MV-4-11 (cell line): ENCODE results near the gene NUDT1.

Experiments
- DNase-seq: peaks from one replicate; lab custom pipeline; 2025; lab: John Stamatoyannopoulos, UW

The NUDT1 gene

DNA sequence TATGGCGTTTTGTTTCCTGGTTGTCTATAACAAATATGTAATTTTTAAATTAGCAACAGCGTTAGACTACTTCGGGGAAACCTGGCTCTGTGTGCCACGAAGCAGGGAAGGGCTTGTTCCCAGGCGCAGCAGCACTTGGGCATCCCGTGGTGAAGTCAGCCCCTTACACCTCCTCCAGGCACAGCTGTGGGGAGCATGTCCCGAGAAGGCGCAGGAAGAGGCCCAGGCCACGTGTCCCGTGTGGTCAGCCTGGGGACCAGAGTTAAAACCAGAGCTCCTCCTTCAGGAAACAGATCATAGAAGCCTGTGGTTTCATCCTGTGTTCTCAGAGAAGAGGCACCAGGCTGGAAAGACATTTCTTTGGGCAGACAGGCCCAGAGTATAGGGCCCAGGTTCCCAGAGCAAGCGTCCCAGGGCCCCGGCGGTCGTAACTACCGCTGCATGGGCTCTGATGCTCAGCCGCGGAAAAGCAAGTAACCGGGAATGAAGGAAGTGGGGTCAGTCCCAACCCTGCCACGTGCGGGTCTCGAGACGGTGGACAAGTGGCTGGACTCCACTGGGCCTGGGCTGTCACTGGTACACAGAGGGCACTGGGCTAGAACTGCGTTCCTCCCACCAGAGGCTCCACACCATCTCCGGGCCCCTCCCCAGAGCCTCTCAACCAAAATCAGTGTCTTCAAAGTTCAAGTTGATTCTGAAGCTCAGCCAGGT lies 7.1 kb downstream of the NUDT1 start:
- DNase-seq, result peak; percentile 93

DNA sequence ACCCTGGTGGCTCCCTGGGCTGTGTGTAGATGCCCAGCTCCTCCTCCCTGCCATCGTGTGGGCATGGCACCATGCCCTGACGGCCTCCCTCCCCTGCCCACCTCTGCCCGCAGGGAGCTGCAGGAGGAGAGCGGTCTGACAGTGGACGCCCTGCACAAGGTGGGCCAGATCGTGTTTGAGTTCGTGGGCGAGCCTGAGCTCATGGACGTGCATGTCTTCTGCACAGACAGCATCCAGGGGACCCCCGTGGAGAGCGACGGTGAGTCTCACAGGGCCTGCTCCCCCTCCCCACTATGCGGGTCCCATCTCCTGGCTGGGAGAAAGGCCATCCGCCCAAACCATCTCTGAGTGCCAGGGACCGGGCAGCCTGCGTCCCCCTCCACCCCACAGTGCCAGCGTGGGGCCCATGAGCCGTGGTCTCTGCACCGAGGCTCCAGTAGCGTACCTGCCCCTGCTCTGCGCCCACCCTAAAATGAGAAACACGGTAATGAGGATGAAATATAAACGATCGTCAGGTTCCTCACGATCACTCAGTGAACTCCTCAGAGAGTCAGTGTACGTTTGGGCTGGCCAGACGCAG lies 7.8 kb downstream of the NUDT1 start:
- no peak for DNase-seq

- no peak for DNase-seq
These were observed 9.4 kb downstream of the NUDT1 start for GRCh38 chr7:2251381-2251780.

DNA sequence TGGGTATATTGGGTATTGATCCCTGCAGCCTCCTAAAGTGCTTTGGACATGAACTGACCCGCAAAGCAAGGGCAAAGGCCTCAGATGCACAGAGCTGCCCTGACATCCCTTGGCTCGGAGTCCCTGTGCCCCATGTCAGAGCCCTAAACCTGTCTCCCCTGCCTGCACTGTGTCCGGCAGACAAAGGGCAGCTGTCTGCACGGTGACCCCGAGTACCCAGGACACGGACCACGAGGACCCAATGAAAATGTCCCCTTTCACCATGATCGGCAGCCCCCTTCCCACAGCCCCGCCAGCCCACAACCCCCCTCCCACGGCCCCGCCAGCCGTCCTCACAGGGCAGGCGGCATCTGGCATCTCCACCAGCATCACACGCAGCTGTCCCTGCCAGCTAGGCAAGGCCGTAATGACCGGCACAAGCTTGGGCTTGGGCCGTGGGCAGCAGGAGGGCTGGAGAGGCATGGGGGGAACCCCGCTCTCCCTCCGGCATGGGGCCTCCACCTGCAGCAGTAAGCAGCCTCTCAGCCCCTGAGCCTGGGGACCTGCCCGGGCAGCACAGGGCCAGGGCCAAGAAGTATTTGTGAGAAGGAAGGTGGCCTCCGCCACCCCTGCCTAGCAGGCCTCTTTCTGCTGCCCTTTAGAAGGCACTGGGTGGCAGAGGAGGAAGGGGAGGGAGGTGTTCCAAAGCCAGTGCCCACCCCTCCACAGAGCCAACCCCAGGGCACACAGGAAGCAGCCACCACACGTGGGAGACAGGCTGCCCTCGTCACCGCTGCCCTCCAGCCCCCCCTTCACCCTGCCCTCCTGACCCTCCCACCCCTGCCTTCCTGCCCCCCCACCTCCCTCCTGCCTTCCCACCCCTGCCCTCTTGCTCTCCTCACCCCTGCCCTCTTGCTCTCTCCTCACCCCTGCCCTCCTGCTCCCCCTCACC lies 10.1 kb downstream of the NUDT1 start:
- no peak for DNase-seq

DNA sequence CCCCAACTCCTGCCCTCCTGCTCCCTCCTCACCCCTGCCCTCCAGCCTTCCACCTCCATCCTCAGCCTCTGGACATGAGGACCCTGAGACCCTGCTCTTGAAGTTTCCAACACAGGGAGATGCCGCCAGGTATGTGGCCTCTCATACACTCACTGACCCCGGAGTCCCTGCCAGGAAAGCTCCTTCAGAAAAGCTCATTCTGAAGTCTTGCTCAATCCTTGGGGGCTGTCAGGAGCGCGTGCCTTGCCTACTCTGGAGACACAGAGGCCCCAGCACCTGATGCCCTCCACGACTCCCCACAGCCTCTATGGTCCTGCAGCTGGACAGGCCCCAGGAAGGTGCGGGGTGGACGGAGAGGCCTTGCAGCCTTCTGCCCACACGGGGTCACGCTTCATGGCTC lies 11.0 kb downstream of the NUDT1 start:
- no peak for DNase-seq

- DNase-seq, result no peak
These were observed 11.7 kb downstream of the NUDT1 start for GRCh38 chr7:2253525-2254244.

- no peak for DNase-seq
These were observed 12.6 kb downstream of the NUDT1 start for GRCh38 chr7:2254429-2255144.

- DNase-seq, result no peak
These were observed 13.4 kb downstream of the NUDT1 start for GRCh38 chr7:2255145-2256139.

- DNase-seq, result no peak
These were observed 14.4 kb downstream of the NUDT1 start for GRCh38 chr7:2256306-2257045.

DNA sequence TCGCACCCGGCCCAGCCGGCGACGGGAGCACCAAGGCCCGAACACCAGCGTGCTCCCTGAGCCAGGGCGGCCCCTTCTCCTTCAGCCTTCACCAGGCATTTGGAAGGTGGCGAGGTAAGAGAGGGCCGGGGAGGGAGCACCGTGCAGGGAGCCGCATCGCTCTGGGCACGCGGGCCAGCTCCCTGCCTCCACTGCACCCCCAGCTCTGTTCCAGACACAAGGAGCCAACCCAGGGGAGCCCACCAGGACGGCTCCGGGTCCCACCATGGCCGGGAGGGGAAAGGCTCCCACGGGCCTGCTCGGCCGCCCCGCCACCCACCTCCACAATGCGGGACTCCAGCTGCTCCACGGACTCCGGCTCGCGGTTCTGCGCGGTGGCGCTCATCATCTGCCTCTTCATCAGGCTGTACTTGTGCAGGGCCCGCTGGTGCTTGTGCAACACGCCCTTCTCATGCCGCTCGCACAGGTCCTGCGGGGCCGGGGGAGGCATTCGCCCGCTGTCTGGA lies 15.1 kb downstream of the NUDT1 start:
- no peak for DNase-seq

GRCh38 chr7:2257651-2258050 lies 15.6 kb downstream of the NUDT1 start:
- no peak for DNase-seq

DNA sequence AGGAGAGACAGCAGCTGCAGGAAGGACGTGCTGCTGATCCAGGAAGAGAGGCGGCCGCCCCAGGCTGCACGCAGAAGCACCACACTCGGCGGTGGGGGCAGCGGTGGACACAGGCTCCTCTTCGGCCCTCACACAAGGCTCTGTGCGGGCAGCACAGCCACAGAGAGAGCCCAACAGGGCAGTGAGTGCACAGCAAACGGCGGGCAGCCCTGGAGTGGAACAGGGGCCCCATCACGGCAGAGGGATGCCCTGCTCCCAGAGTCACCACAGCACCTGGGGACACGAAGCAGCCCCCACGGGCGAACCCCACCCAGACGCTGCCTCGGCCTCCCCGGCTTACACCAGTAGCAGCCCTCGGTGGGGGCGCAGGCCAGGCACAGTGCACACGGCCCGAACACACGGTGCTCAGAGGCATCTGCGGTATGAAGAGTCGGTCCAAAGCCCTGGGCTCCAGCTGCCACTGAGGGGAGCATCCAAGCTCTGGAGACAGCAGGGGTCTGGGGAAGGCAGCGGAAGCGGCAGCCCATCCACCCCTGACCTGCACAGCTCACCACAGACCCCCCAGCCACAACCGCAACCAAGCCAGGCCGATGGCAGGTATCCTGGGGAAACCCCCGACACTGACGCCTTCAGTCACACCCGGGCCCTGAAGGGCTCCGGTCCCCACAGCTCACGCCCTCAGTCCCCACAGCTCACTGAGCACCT lies 16.8 kb downstream of the NUDT1 start:
- no peak for DNase-seq

DNA sequence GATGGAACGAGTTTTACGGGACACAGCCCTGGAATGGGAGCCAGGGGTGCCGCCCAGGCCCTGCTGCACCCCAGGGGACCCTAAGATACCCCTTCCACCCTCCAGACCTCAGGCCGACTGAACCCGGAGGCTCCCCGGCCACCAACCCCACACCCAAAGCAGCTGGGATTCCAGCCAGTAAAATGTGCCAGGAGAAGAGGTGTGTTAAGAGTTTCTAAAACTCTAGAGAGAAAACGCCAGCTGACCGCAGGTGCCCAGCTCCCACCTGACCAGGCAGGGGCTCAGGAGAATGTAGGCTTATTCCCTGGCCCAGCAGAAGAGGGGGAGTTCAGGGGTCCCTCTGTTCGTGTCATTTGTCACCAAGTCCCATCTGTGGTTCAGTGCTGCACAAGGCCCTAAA lies 17.5 kb downstream of the NUDT1 start:
- DNase-seq, result no peak

DNA sequence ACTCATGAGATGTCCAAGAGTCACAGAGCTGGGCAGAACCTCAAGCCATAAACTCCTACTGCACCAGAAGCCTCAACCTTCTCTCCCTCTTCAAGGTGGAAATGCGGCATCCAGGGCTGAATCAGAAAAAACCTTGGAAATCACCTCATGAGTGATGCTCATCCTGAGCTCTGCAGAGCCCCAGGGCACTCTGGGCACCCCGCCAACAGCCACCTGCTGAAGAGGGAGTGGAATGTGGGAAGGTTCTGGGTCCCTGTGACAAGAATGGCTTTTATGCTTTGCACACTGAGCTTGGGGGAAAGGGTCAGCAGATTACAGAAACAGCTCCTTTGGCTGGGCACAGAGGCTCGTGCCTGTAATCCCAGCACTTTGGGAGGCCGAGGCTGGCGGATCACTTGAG lies 18.8 kb downstream of the NUDT1 start:
- no peak for DNase-seq

GRCh38 chr7:2261611-2262010 lies 19.6 kb downstream of the NUDT1 start:
- DNase-seq, result peak; percentile 61

- DNase-seq, result no peak
These were observed 21.1 kb downstream of the NUDT1 start for GRCh38 chr7:2263176-2263575.

- DNase-seq, result no peak
These were observed 22.1 kb downstream of the NUDT1 start for GRCh38 chr7:2264158-2264557.

DNA sequence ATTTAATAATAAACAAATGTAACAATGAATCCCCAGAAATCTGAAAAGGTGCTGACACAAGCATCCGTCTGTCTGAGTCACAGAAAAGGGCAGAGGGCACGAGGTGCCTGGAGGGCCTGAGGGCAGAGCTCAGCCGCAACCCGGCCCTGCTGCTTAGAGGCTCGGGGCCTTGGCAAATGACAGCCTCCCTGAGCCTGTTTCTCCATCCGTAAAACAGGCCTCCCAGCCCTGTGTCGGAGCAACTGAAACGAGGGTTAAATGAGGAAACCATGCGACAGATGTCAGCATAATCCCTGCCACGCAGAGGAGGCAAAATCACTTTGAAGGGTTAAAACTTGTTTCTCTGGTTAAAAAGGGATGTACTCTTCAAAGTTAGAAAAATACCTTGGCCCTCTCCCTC lies 24.9 kb downstream of the NUDT1 start:
- peak; percentile 73 for DNase-seq
